PC-3 (cell line): Measurements from ENCODE around the gene R3HDM4.

Source experiments
- CTCF ChIP-seq: fragments of 300-600 bp; sonication (generic); conservative IDR thresholded peaks from 2 replicates; pipeline ENCODE4 v1.5.1; 2017; ENCODE audit warnings: antibody characterized with exemption, low read depth, mild to moderate bottlenecking, low read length
- EZH2 ChIP-seq: fragments of 300-600 bp; sonication (generic); IDR thresholded peaks from one replicate; pipeline ENCODE4 v1.6.1; 2017; ENCODE audit warnings: antibody characterized with exemption, mild to moderate bottlenecking, low read length; ENCODE audit not compliant: unreplicated experiment

DNA sequence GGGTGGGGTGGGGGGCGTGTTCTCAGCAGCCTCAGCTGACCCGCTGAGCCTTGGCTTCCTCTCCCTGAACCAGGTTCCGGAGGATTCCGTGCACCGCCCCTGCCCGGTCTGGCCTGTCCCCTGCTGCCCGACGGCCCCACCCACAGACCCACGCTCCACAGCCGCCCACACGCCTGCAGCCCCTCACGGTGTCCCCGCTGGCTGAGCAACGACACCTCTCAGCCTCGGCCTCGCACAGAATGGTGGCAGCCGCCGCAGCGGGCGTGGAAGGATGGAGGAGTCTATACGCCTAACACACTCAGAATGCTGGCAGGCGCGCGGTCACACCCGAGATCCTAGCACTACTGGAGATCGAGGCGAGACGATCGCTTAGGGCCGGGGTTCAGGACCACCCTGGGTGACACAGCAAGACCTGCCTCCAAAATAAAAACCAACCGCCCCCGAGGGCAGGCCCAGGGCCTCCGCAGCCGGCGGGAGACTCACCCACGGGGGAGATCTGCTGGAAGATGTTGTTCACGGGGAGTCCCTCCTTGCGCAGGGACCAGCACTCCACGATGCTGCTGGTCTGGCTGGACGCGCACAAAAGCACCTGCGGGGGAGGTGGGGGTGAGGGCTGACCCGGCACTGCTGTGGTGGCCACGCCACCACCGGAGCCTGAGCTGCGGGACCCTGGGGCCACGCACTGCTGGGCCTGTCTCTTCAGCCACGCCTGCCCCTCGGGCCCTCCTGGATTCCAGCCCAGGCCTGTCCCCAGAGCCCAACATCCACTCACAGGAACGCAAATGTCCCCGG is 28.4 kb downstream of the R3HDM4 start:
- no peak for TF ChIP-seq CTCF
- TF ChIP-seq EZH2: no peak
